GM12878 (cell line): ENCODE data around the gene FCN2. TPM values are rescaled to one million over a fixed set of nuclear protein-coding genes. Genes with fewer than 3 reads are reported as not detected.

ENCODE experiments used
- ATAC-seq: fragments of 200-7000 bp; cut with Tn5 transposase; 3 replicates; pipeline ENCODE4 v1.9.1; 2020; ENCODE audit warnings: mild to moderate bottlenecking, moderate library complexity
- BruUV-seq: library from RNA; stranded (reverse); fragments of 400-500 nt; replicated peaks from 2 replicates; lab custom pipeline; 2021; lab: Mats Ljungman, UMichigan
- CTCF ChIA-PET: fragments of 300-600 bp; sonication (Branson Sonifier 250); formaldehyde crosslinking; extraction: SDS; loops from one replicate; lab custom pipeline; 2021; ENCODE audit warnings: inconsistent platforms; lab: Yijun Ruan, JAX
- POLR2A ChIA-PET: fragments of 350-600 bp; formaldehyde crosslinking; extraction: SDS; loops from one replicate; lab custom pipeline; 2021; ENCODE audit warnings: inconsistent platforms; lab: Charles Lee
- RAD21 ChIA-PET: fragments of 300-600 bp; sonication (Branson Sonifier 250); formaldehyde crosslinking; loops from one replicate; lab custom pipeline; 2023; ENCODE audit warnings: antibody characterized with exemption; ENCODE audit not compliant: unreplicated experiment; lab: Charles Lee
- SMC1A ChIA-PET: fragments of 300-600 bp; sonication (Branson Sonifier 250); formaldehyde crosslinking; loops from one replicate; lab custom pipeline; 2023; ENCODE audit not compliant: unreplicated experiment, uncharacterized antibody; lab: Charles Lee
- DNase-seq: peaks from one replicate; pipeline ENCODE4 v3.0.0-alpha.2; 2011; ENCODE audit warnings: low read depth, low spot score
- FAIRE-seq: peaks from 3 replicates; lab custom pipeline; 2011; peaks lifted over from hg19 to GRCh38; lab: Jason Lieb, UNC
- H2AFZ ChIP-seq: 2 replicates; pipeline ENCODE4 v1.6.0; 2011; ENCODE audit warnings: low read depth, low read length, control low read depth; ENCODE audit not compliant: control insufficient read depth
- H3K27ac ChIP-seq: 2 replicates; pipeline ENCODE4 v1.5.1; 2011; ENCODE audit warnings: control low read depth; ENCODE audit not compliant: control insufficient read depth, insufficient read depth
- H3K27me3 ChIP-seq, 2 experiments: replicated peaks in 1 of 2; 2 replicates each; pipeline versions ENCODE4 v1.6.0 to v1.6.1; 2011; ENCODE audit warnings: low read length in 1 of 2; ENCODE audit not compliant: control insufficient read depth in 2 of 2, insufficient read depth in 2 of 2
- H3K36me3 ChIP-seq, 2 experiments: 2 replicates each; pipeline ENCODE4 v1.5.1; 2011; ENCODE audit warnings: low read length in 1 of 2; ENCODE audit not compliant: control insufficient read depth in 2 of 2, insufficient read depth in 2 of 2
- H3K4me1 ChIP-seq: 2 replicates; pipeline ENCODE4 v1.6.1; 2011; ENCODE audit warnings: mild to moderate bottlenecking, low read length, moderate library complexity, mixed read lengths; ENCODE audit not compliant: control insufficient read depth, insufficient read depth
- H3K4me2 ChIP-seq: 2 replicates; pipeline ENCODE4 v1.6.0; 2011; ENCODE audit warnings: control low read depth; ENCODE audit not compliant: control insufficient read depth, insufficient read depth
- H3K4me3 ChIP-seq: fragments of 200-600 bp; sonication (generic); 2 replicates; pipeline ENCODE4 v1.5.1; 2016
- H3K79me2 ChIP-seq: 2 replicates; pipeline ENCODE4 v1.6.0; 2011; ENCODE audit warnings: low read length; ENCODE audit not compliant: control insufficient read depth, insufficient read depth
- H3K9ac ChIP-seq: 2 replicates; pipeline ENCODE4 v1.8.0; 2011; ENCODE audit warnings: low read length, control low read depth, mixed read lengths; ENCODE audit not compliant: control insufficient read depth, insufficient read depth
- H3K9me3 ChIP-seq: replicated peaks from 3 replicates; pipeline ENCODE4 v1.5.1; 2011; ENCODE audit warnings: mild to moderate bottlenecking, low read length; ENCODE audit not compliant: control insufficient read depth, insufficient read depth
- H4K20me1 ChIP-seq: 2 replicates; pipeline ENCODE4 v1.6.0; 2011; ENCODE audit not compliant: control insufficient read depth, insufficient read depth
- LARP7 ChIP-seq: fragments of 450-650 bp; IDR thresholded peaks from 2 replicates; pipeline ENCODE4 v1.6.1; 2017; ENCODE audit warnings: mild to moderate bottlenecking
- SMC3 ChIP-seq: IDR thresholded peaks from 2 replicates; pipeline ENCODE4 v1.6.1; 2011; ENCODE audit warnings: low read length, improper control_type of control experiment, borderline replicate concordance
- TCF3 ChIP-seq: IDR thresholded peaks from 2 replicates; pipeline ENCODE4 v1.6.1; 2012; ENCODE audit warnings: low read depth, mild to moderate bottlenecking, low read length, borderline replicate concordance; ENCODE audit not compliant: insufficient read depth
- YY1 ChIP-seq: IDR thresholded peaks from 2 replicates; pipeline ENCODE4 v1.6.1; 2011; ENCODE audit warnings: low read depth, mild to moderate bottlenecking, low read length
- ZZZ3 ChIP-seq: IDR thresholded peaks from 2 replicates; pipeline ENCODE4 v1.6.1; 2011; ENCODE audit warnings: low read depth; ENCODE audit not compliant: control insufficient read depth, insufficient read length
- WGBS: methylation state at CpG from one replicate; pipeline ENCODE4 v1.1.6; 2016; ENCODE audit warnings: low lambda C conversion rate; ENCODE audit not compliant: insufficient replicate concordance, insufficient coverage; ENCODE audit errors: missing lambda C conversion rate; 5-methylcytosine and 5-hydroxymethylcytosine counted together
- in situ Hi-C: fragments of 300-500 bp; cut with MboI; formaldehyde crosslinking; loops from 9 replicates; pipeline ENCODE4 v1.14.3; 2018; ENCODE audit warnings: mixed read lengths
- intact Hi-C: fragments of 100-400 bp; cut with micrococcal nuclease; formaldehyde crosslinking; loops from one replicate; pipeline ENCODE4 v1.14.2; 2022; ENCODE audit not compliant: unreplicated experiment
- polyA plus RNA-seq, 11 experiments: library from polyadenylated mRNA; depleted of rRNA in 4 of 11; unstranded in 6 of 11; stranded (reverse) in 5 of 11; fragments of >200 nt; fragmentation: Nextera tagmentation in 4 of 11; fragmentation: Illumina TruSeq in 1 of 11; extraction: Ambion mirVana in 4 of 11; extraction: Trizol in 1 of 11; gene quantifications; 1 replicate in 1 of 11; 2 replicates in 10 of 11; pipeline versions ENCODE4 v1.2.1 to v1.2.3, GENCODE V29; 2011 to 2016; ENCODE audit warnings: inconsistent platforms in 2 of 11, missing spikeins in 2 of 11, low read depth in 1 of 11
- total RNA-seq, 4 experiments: library from RNA; depleted of rRNA in 3 of 4; stranded (reverse); fragments of >200 nt in 3 of 4; fragmentation: Illumina TruSeq in 1 of 4; extraction: Trizol in 1 of 4; gene quantifications; 2 replicates each; pipeline versions ENCODE4 v1.2.1 to v1.2.3, GENCODE V29; 2013 to 2021
- TF ChIP-seq, protein P1 (sequence below): IDR thresholded peaks from 2 replicates; pipeline ENCODE4 v1.6.1; 2012; ENCODE audit warnings: improper control_type of control experiment, low read depth, low read length; ENCODE audit not compliant: insufficient replicate concordance
- TF ChIP-seq, protein P2 (sequence below): fragments of 450-650 bp; conservative IDR thresholded peaks from 2 replicates; pipeline ENCODE4 v1.6.1; 2017; ENCODE audit warnings: mild to moderate bottlenecking, moderate library complexity
- TF ChIP-seq, protein P3 (sequence below): fragments of 450-650 bp; formaldehyde crosslinking; IDR thresholded peaks from 2 replicates; pipeline ENCODE4 v1.4.0; 2022; ENCODE audit warnings: mild to moderate bottlenecking, moderate library complexity
- TF ChIP-seq, protein P4 (sequence below): IDR thresholded peaks from 2 replicates; pipeline ENCODE4 v1.6.1; 2011; ENCODE audit warnings: low read depth, low read length, improper control_type of control experiment, borderline replicate concordance

FCN2 gene
- total and polyA plus RNA-seq, 10 of the 15 experiments (the other 5 are each of a cell fraction or from before 2014, with no cell fraction given), result not detected

DNA sequence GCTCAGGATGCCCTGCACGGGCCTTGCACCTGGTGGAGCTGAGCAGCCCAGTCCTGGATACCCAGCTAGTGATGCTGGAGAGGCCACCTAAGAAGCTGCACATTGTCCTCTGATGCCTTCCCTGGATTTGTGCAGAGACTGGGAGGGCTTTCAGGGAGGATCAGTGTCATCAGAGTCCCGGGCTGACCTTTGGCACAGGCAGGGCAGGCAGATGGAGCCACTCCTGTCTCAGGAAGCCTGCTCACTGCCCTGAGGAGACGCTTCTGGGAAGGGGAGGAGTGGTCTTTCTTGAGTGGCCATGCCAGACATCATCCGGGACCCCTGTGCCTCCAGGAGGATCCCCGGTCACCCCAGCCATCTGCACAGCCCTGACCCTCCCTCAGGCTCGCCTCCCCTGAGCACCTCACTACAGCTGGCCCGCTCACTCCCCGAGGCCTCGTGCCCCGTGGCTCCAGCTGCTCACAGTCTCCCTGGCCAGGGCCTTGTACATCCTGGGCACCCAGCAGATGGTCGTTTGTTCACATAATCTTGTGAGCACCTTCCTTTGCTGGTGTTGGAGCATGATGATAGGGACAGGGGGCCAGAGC lies 47.2 kb upstream of the FCN2 start (continued):
- TF ChIP-seq, protein P1, sequence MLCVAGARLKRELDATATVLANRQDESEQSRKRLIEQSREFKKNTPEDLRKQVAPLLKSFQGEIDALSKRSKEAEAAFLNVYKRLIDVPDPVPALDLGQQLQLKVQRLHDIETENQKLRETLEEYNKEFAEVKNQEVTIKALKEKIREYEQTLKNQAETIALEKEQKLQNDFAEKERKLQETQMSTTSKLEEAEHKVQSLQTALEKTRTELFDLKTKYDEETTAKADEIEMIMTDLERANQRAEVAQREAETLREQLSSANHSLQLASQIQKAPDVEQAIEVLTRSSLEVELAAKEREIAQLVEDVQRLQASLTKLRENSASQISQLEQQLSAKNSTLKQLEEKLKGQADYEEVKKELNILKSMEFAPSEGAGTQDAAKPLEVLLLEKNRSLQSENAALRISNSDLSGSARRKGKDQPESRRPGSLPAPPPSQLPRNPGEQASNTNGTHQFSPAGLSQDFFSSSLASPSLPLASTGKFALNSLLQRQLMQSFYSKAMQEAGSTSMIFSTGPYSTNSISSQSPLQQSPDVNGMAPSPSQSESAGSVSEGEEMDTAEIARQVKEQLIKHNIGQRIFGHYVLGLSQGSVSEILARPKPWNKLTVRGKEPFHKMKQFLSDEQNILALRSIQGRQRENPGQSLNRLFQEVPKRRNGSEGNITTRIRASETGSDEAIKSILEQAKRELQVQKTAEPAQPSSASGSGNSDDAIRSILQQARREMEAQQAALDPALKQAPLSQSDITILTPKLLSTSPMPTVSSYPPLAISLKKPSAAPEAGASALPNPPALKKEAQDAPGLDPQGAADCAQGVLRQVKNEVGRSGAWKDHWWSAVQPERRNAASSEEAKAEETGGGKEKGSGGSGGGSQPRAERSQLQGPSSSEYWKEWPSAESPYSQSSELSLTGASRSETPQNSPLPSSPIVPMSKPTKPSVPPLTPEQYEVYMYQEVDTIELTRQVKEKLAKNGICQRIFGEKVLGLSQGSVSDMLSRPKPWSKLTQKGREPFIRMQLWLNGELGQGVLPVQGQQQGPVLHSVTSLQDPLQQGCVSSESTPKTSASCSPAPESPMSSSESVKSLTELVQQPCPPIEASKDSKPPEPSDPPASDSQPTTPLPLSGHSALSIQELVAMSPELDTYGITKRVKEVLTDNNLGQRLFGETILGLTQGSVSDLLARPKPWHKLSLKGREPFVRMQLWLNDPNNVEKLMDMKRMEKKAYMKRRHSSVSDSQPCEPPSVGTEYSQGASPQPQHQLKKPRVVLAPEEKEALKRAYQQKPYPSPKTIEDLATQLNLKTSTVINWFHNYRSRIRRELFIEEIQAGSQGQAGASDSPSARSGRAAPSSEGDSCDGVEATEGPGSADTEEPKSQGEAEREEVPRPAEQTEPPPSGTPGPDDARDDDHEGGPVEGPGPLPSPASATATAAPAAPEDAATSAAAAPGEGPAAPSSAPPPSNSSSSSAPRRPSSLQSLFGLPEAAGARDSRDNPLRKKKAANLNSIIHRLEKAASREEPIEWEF, result no peak

DNA sequence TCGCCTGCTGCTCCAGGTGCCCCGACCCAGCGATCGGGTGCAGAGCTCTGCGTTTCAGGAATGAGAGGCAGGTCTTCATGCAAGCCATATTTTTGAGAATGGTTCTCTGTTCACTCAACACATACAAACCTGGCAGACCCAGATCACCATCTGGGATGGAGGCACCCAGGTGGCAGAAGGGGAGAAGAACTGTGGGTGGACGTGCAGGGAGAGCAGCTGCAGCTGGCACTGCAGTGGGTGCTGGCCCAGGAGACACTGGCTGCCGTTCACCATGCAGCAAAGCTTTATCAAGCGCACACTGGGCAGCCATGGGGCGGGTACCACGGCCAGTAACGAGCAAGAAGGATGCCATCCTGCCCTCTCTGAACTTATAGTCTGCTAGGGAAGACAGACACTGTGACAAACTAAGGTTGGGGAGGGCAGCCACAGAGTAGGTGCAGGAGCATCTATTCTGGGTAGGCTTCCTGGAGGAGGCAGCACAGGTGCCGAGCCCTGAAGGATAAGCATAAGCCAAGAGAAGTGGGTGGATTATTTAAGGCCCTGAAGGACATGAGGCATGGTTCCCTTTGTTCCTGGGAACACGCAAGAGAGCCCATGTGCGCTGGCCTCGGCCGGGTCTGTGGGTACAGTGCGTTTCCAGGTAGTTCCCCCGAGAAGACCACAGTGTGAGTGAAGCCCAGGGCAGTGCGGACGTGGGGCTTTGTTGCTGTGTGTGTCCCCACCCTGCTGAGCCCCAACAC lies 46.2 kb upstream of the FCN2 start:
- BruUV-seq, result no TSS peak
- 23% methylated on average over 15 of the region's 20 CpGs for WGBS
- FAIRE-seq (no peak), ATAC-seq (no peak), DNase-seq (no peak)
- ChIA-PET CTCF (no interaction called here), POLR2A (no interaction called here), SMC1A (no interaction called here), RAD21 (no interaction called here)
- H3K27ac ChIP-seq, result no peak overlapping the region
- H3K79me2 ChIP-seq, result no peaks in the 10 kb centered on the region
- H3K9me3 ChIP-seq, result no peaks in the 10 kb centered on the region
- no peaks in the 10 kb centered on the region for H3K36me3 ChIP-seq
- no peaks in the 10 kb centered on the region for H4K20me1 ChIP-seq
- H3K4me1 ChIP-seq, result no peaks in the 10 kb centered on the region
- no peaks in the 10 kb centered on the region; a peak in 1 of 4 replicates for H3K27me3 ChIP-seq
- no peak overlapping the region for H3K4me2 ChIP-seq
- intact Hi-C loops (no loop called here), in situ Hi-C loops (no loop called here)
- H3K4me3 ChIP-seq, result no peak overlapping the region
- no peak overlapping the region for H2AFZ ChIP-seq
- H3K9ac ChIP-seq, result no peak overlapping the region
- TF ChIP-seq, protein P2, sequence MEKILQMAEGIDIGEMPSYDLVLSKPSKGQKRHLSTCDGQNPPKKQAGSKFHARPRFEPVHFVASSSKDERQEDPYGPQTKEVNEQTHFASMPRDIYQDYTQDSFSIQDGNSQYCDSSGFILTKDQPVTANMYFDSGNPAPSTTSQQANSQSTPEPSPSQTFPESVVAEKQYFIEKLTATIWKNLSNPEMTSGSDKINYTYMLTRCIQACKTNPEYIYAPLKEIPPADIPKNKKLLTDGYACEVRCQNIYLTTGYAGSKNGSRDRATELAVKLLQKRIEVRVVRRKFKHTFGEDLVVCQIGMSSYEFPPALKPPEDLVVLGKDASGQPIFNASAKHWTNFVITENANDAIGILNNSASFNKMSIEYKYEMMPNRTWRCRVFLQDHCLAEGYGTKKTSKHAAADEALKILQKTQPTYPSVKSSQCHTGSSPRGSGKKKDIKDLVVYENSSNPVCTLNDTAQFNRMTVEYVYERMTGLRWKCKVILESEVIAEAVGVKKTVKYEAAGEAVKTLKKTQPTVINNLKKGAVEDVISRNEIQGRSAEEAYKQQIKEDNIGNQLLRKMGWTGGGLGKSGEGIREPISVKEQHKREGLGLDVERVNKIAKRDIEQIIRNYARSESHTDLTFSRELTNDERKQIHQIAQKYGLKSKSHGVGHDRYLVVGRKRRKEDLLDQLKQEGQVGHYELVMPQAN, result no peak
- TF ChIP-seq, protein P3, sequence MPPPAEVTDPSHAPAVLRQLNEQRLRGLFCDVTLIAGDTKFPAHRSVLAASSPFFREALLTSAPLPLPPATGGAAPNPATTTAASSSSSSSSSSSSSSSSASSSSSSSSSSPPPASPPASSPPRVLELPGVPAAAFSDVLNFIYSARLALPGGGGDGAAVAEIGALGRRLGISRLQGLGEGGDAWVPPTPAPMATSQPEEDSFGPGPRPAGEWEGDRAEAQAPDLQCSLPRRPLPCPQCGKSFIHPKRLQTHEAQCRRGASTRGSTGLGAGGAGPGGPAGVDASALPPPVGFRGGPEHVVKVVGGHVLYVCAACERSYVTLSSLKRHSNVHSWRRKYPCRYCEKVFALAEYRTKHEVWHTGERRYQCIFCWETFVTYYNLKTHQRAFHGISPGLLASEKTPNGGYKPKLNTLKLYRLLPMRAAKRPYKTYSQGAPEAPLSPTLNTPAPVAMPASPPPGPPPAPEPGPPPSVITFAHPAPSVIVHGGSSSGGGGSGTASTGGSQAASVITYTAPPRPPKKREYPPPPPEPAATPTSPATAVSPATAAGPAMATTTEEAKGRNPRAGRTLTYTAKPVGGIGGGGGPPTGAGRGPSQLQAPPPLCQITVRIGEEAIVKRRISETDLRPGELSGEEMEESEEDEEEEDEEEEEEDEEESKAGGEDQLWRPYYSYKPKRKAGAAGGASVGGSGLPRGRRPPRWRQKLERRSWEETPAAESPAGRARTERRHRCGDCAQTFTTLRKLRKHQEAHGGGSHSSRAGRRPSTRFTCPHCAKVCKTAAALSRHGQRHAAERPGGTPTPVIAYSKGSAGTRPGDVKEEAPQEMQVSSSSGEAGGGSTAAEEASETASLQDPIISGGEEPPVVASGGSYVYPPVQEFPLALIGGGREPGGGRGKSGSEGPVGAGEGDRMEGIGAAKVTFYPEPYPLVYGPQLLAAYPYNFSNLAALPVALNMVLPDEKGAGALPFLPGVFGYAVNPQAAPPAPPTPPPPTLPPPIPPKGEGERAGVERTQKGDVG (CRISPR knock-in tag), result no peak
- TF ChIP-seq SMC3 (no peak), TCF3 (no peak), LARP7 (no peak), ZZZ3 (no peak), YY1 (no peak)
- TF ChIP-seq, protein P4, sequence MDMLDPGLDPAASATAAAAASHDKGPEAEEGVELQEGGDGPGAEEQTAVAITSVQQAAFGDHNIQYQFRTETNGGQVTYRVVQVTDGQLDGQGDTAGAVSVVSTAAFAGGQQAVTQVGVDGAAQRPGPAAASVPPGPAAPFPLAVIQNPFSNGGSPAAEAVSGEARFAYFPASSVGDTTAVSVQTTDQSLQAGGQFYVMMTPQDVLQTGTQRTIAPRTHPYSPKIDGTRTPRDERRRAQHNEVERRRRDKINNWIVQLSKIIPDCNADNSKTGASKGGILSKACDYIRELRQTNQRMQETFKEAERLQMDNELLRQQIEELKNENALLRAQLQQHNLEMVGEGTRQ, result no peak
